HG02588 (cell line): Measurements from ENCODE around the gene IGLL5.
"Not testable (repeated sequence)": the region's sequence is repeated elsewhere in the genome, so short reads cannot be mapped to it uniquely, and the experiment has no call there.

Source experiments
- ATAC-seq: cut with Tn5 transposase; IDR thresholded peaks from one replicate; pipeline ENCODE4 v1.9.1; 2021; ENCODE audit warnings: mild to moderate bottlenecking, moderate library complexity; ENCODE audit not compliant: unreplicated experiment

IGLL5 gene

GRCh38 chr22:22884010-22884887 lies 3.4 kb upstream of the IGLL5 start:
- peak; percentile 38 for ATAC-seq

DNA sequence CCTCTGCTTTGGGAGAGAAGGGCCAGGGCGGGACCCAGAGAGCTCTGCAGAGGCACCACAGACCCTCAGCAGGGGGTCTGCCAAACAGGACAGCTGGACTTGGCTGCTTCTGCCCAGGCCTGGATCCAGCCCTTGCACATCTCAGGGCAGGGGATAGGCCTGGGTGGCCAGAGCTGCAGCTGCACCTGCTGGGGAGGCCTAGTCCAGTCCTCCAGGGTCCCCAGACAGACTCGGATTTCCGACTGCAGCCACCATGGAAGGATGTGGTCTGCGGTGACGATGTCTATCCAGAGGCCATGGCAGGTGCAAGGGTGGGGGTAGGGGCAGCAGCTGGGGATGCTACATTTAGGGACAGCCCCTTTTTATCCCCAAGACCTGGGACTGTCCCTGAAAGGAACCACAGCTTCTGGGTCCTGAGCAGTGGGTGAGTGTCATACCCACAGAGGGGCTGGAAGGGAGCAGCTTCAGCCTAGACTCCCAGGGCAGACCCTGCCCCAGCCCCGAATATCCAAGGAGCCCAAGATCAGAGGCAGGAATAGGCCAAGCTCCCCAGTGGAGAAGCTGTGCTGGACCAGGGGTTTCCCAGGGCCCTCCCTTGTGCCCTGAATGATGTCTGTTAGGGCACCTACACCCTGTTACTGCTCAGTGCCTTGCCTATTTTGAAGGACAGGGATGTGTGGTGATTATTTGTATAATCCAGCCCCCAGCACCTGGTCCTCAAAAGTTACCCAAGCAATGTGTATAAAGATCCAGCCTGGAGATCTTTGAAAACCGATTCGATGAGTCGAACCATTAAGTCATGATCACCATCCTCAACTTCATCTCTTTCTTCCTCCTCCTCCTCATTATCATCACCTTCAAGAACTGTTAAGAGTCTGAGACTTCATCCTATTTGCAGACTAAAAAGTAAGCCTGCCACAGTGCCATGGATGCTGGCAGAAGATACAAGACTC lies 2.5 kb upstream of the IGLL5 start:
- peak; percentile 60 for ATAC-seq

DNA sequence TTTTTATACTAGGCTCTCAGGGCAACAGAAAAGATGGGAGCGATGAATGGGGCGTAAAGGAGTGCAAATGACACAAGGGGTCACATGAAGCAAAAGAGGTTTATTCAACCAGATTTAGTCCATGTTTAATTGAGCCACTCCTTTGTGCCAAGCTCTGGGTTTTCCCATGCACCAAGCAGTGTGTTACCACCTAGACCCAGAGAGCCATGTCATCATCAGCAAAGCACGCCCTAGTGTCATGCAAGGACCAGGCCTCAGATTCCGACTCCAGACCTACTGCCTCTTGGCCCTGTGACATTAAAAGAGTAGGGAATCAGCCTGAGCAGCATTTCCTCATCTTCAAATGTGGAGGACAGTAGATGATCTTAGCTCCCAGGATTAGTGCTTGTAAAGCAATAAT lies 1.1 kb upstream of the IGLL5 start:
- no peak for ATAC-seq

DNA sequence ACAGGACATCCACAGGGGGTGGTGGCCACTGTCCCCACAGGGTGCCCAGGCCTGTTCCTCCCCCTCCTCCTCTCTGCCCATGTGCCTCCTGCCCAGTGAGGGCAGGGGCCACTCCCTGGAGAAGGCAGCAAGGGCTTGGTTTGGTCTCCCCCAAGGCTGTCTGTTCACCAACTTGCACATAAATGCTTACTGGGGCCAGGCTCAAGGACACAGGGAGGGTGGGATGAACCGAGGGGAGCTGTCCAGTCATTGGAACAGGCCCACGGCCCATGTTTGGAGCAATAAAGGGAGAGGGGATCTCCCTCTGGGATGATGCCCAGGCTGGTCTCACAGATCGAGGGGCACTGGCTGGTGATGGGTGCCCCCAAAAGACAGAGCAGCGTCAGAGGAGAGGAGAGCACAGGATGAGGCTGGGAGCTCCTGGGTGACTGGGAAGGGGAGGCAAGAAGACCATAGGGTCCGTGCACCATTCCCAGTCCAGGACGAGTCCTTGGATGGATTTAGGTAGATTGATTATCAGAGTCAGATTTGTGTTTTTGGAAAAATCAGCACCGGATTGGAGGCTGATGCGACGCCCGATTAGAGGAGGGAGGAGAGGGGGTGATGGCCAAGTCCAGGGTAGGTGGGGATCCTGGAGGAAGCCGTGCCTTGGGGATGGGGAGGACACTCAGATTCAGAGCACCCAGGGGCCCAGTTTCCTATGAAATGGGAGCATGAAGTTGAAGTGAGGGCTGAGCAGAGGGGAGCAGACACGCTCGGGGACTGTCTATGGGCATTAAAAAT lies 1.1 kb downstream of the IGLL5 start:
- no peak for ATAC-seq

- ATAC-seq, result no peak
Measured at GRCh38 chr22:22890085-22890484, 2.5 kb downstream of the IGLL5 start.

GRCh38 chr22:22891139-22891621 lies 3.6 kb downstream of the IGLL5 start:
- ATAC-seq, result no peak

DNA sequence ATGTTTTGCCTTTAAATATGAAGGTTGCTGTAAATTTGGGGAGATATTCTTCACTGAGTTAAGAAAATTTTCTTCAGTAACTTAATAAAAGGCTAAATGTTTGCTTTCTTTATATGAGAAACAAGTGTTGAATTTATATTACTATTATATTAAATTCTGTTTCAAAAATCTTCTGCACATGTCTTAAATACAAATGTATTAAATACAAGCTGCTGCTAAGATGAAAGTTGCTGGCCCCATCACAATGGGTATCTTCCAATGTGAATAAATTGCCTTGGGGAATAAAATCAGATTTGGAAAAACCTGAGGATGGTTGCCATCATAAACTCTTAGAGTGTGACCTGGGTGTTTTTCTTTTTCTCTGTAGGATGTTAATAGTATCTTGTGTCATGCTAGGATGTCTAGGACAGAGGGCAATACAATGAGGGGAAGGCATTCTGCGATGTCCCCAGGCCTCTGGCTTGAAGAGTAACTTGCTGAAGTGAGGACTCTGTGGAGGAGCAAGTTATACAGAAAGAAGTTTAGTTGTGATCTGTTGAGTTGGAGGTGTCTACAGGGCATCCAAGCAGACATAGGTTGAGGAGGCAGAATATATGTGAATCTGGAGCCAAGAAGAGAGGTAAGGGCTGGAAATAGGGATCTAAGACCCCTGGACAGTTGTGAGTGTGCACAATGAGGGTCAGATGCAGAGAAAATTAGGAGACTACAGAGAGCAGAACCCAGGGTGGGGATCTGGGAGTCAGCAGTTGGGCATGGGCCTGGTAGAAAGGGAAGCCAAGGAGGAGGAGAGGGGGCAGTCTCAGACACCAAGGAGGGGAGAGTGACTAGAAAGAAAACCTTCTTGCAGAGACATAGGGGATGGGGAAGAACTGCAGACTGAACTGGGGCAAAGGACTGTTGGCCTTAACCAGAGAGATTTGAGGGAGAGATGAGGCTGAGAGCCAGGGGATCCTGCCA lies 4.8 kb downstream of the IGLL5 start:
- no peak for ATAC-seq

GRCh38 chr22:22893077-22893805 lies 5.6 kb downstream of the IGLL5 start:
- no peak for ATAC-seq

- ATAC-seq, result no peak
Measured at GRCh38 chr22:22893891-22894739, 6.5 kb downstream of the IGLL5 start.

GRCh38 chr22:22894740-22895731 lies 7.4 kb downstream of the IGLL5 start:
- no peak for ATAC-seq

- no peak for ATAC-seq
Measured at GRCh38 chr22:22895776-22896445, 8.3 kb downstream of the IGLL5 start.

DNA sequence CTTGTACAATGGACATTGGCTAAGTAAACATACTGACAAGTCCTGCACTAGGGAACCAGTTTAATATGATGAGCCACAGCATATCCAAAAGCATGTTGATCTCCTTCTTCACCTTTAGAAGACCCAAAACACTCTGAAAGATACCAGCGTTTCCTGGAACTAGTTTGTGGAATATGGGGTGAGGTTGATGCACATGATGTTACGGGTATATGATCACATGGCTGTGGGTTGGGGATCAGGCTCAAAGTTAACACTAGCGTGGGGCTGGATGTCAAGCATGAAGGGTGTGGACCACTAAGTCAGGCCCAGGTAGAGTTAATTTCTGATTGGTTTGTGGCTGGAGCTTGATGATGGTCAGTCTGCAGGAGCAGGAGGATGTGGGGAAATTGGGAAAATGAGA lies 9.0 kb downstream of the IGLL5 start:
- ATAC-seq, result no peak

DNA sequence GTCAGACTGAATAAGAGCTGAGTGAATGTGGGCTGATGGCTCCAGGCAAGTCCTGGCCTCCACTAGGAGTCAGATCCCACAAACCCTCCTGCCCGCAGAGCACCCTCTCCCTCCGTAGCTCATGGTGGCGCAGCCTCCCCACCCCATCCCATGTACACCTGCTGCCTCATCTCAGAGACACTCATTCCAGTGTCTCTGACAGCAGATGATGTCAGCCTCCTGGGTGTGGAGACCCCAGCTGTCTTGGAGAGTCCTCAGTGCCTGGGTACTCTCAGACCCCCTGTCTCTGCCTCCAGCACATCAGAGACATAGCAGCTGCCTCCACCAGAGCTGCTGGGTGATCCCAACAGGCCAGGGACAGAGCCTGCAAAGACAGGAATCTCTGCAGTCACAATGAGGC lies 9.5 kb downstream of the IGLL5 start:
- ATAC-seq, result no peak

- no peak for ATAC-seq
Measured at GRCh38 chr22:22897947-22898346, 10.3 kb downstream of the IGLL5 start.

- not testable (repeated sequence) for ATAC-seq
Measured at GRCh38 chr22:22898411-22898950, 10.9 kb downstream of the IGLL5 start.
